Type B pancreatic cell (in vitro differentiated cells): ENCODE results near the gene PDZD11. TPM values are rescaled to one million over a fixed set of nuclear protein-coding genes. Genes with fewer than 3 reads are reported as not detected.
"Not testable (repeated sequence)": the region's sequence is repeated elsewhere in the genome, so short reads cannot be mapped to it uniquely, and the experiment has no call there.

Source experiments
- DNase-seq: peaks from one replicate; pipeline ENCODE4 v3.0.0; 2021; ENCODE audit warnings: mixed read lengths; ENCODE audit not compliant: unreplicated experiment; ENCODE audit errors: extremely low spot score
- H3K27ac Mint-ChIP-seq: 2 replicates; pipeline ENCODE4 v1.8.0; 2021; ENCODE audit warnings: mild to moderate bottlenecking, mixed read lengths
- H3K27me3 Mint-ChIP-seq: 2 replicates; pipeline ENCODE4 v1.8.0; 2021; ENCODE audit warnings: mixed read lengths
- H3K36me3 Mint-ChIP-seq: 2 replicates; pipeline ENCODE4 v1.8.0; 2021; ENCODE audit warnings: mixed read lengths
- H3K4me1 Mint-ChIP-seq: one replicate; pipeline ENCODE4 v1.8.0; 2021; ENCODE audit warnings: mixed read lengths; ENCODE audit not compliant: unreplicated experiment
- H3K4me3 Mint-ChIP-seq: 2 replicates; pipeline ENCODE4 v1.8.0; 2021; ENCODE audit warnings: mild to moderate bottlenecking, mixed read lengths
- H3K9me3 Mint-ChIP-seq: 2 replicates; pipeline ENCODE4 v1.8.0; 2021; ENCODE audit warnings: mixed read lengths
- total RNA-seq: library from RNA; stranded (reverse); gene quantifications from 2 replicates; pipeline ENCODE4 v1.2.1, GENCODE V29; 2021; ENCODE audit warnings: low replicate concordance
- TF ChIP-seq, protein P1 (sequence below): fragments of 200-600 bp; sonication (generic); conservative IDR thresholded peaks from 2 replicates; pipeline ENCODE4 v1.5.0; 2021; ENCODE audit warnings: antibody characterized with exemption, mild to moderate bottlenecking

Gene PDZD11
- total RNA-seq, 1 donor from 2014 or later, result 44.0 TPM

DNA sequence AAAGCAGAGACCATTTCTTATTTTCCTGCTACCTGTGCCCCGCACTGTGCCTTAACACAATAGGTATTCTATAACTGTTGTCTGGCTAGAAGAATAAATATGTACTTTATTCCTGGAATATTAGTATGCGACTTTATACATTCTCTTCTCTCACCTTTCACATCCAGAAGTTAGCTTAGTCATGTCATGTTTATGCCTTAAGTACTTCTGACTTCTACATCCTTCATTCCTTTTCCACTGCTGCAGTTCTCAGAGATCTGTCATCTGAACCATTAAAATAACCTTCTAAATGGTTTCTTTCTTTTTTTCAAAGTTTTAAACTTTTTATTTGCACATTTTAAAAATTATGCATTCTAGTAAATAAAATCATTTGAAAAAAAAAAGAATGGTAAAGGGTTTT is 34.6 kb upstream of the PDZD11 start:
- H3K27me3 Mint-ChIP-seq, result no peaks in the 10 kb centered on the region
- no peak overlapping the region for H3K4me3 Mint-ChIP-seq
- H3K9me3 Mint-ChIP-seq, result no peaks in the 10 kb centered on the region
- DNase-seq, result no peak
- no peaks in the 10 kb centered on the region for H3K36me3 Mint-ChIP-seq
- H3K27ac Mint-ChIP-seq, result no peak overlapping the region
- TF ChIP-seq, protein P1, sequence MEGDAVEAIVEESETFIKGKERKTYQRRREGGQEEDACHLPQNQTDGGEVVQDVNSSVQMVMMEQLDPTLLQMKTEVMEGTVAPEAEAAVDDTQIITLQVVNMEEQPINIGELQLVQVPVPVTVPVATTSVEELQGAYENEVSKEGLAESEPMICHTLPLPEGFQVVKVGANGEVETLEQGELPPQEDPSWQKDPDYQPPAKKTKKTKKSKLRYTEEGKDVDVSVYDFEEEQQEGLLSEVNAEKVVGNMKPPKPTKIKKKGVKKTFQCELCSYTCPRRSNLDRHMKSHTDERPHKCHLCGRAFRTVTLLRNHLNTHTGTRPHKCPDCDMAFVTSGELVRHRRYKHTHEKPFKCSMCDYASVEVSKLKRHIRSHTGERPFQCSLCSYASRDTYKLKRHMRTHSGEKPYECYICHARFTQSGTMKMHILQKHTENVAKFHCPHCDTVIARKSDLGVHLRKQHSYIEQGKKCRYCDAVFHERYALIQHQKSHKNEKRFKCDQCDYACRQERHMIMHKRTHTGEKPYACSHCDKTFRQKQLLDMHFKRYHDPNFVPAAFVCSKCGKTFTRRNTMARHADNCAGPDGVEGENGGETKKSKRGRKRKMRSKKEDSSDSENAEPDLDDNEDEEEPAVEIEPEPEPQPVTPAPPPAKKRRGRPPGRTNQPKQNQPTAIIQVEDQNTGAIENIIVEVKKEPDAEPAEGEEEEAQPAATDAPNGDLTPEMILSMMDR, result no peak
- H3K4me1 Mint-ChIP-seq, result no peaks in the 10 kb centered on the region

DNA sequence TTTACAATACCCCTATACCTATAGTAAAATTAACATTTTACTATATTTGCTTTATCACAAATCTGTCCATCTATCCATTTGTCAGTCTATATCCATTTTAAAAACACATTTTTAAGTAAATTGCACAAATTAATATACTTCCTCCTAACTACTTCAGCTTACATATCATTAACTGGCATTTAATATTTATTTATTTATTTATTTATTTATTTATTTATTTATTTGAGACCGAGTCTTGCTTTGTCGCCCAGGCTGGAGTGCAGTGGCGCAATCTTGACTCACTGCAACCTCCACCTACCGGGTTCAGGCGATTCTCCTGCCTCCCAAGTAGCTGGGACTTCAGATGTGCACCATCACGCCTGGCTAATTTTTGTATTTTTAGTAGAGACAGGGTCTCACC is 33.9 kb upstream of the PDZD11 start:
- H3K27me3 Mint-ChIP-seq, H3K9me3 Mint-ChIP-seq, H3K4me3 Mint-ChIP-seq, H3K4me1 Mint-ChIP-seq, H3K36me3 Mint-ChIP-seq, H3K27ac Mint-ChIP-seq, DNase-seq: not testable (repeated sequence)

DNA sequence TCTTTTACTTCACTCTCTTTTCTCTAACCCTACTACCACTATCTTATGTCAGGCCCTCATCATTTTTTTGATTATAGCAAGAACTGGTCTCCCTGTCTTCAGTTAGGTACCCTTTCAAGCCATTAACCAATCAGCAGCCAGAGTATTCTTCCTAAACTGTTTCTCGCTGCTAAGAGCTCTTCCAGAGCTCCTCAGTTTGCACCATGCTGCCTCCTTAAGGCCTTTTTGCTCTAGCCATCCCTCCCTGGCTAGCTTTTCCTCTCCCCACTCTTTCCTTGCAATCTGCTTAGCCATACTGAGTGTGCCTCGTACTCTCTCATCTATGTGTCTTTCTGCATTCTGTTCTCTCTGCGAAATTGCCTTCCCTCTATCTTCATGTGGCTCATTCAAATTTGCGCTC is 33.1 kb upstream of the PDZD11 start:
- TF ChIP-seq, protein P1, result no peak
- H3K27me3 Mint-ChIP-seq, result no peaks in the 10 kb centered on the region
- no peak for DNase-seq
- no peaks in the 10 kb centered on the region for H3K9me3 Mint-ChIP-seq
- H3K27ac Mint-ChIP-seq, result no peak overlapping the region
- no peaks in the 10 kb centered on the region for H3K36me3 Mint-ChIP-seq
- H3K4me3 Mint-ChIP-seq, result no peak overlapping the region
- no peaks in the 10 kb centered on the region for H3K4me1 Mint-ChIP-seq

DNA sequence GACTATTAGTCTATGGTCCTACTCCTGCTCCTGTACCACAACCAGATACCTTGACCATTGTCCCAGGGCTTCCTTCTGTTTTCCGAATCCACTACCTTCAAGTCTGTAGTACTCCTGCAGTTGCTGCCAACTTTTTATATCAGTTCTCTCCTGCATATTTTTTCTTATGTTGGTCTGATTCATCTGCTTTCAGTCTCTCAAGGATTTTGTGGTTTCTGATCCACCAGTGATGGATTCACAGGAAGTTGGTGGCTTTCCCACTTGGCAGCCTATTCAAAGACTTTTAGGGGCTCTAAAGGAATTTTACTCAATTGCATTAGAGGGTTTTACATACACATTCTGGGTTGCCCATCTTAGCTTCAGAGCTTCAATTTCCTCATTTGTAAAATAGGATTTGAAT is 23.8 kb upstream of the PDZD11 start:
- no peaks in the 10 kb centered on the region for H3K27me3 Mint-ChIP-seq
- TF ChIP-seq, protein P1, result no peak
- H3K36me3 Mint-ChIP-seq, result peaks cover 4% of the 10 kb centered on the region
- H3K4me3 Mint-ChIP-seq, result no peak overlapping the region
- no peaks in the 10 kb centered on the region for H3K9me3 Mint-ChIP-seq
- no peak for DNase-seq
- H3K4me1 Mint-ChIP-seq, result no peaks in the 10 kb centered on the region
- no peak overlapping the region for H3K27ac Mint-ChIP-seq

DNA sequence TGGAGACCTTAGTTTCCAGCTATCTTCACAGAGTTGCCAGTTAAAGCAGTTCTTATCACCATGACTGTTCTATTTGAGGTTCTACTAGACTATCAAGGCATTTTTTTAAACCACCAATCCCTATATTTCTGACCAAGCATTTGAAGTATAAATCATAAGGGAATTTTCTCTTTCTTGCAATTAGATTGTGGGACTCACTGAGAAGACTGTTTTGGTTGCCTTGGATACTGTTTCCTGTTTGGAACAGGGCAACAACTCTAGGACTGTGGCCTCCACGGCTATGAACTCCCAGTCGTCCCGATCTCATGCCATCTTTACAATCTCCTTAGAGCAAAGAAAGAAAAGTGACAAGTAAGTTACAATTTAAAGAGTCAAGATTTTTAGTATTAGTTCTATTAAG is 12.0 kb upstream of the PDZD11 start:
- H3K4me1 Mint-ChIP-seq, result no peaks in the 10 kb centered on the region
- no peak overlapping the region for H3K27ac Mint-ChIP-seq
- TF ChIP-seq, protein P1, result no peak
- no peak overlapping the region for H3K4me3 Mint-ChIP-seq
- no peak for DNase-seq
- no peaks in the 10 kb centered on the region for H3K27me3 Mint-ChIP-seq
- peaks cover 10% of the 10 kb centered on the region for H3K36me3 Mint-ChIP-seq
- no peaks in the 10 kb centered on the region for H3K9me3 Mint-ChIP-seq

DNA sequence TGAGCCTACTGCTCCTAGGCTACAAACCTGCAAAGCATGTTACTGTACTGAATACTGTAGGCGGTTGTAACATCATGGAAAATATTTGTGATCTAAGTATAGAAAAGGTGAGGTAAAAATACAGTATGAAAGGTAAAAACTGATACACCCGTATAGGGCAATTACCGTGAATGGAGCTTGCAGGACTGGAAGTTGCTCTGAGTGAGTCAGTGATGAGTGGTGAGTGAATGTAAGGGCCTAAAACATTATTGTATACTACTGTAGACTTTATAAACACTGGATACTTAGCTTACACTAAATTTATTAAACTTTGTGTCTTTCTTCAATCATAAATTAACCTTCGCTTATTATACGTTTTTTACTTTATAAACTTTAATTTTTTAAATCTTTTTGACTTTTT is 3.9 kb upstream of the PDZD11 start:
- no peak overlapping the region for H3K4me3 Mint-ChIP-seq
- no peaks in the 10 kb centered on the region for H3K4me1 Mint-ChIP-seq
- no peaks in the 10 kb centered on the region for H3K36me3 Mint-ChIP-seq
- no peaks in the 10 kb centered on the region for H3K27me3 Mint-ChIP-seq
- DNase-seq, result no peak
- H3K9me3 Mint-ChIP-seq, result no peaks in the 10 kb centered on the region
- no peak overlapping the region for H3K27ac Mint-ChIP-seq
- TF ChIP-seq, protein P1, result no peak
